Central memory CD4-positive, alpha-beta T cell (primary cell): ENCODE data around the gene SNTG2.

Experiments
- DNase-seq: peaks from one replicate; pipeline ENCODE4 v3.0.0; 2022

Gene SNTG2

DNA sequence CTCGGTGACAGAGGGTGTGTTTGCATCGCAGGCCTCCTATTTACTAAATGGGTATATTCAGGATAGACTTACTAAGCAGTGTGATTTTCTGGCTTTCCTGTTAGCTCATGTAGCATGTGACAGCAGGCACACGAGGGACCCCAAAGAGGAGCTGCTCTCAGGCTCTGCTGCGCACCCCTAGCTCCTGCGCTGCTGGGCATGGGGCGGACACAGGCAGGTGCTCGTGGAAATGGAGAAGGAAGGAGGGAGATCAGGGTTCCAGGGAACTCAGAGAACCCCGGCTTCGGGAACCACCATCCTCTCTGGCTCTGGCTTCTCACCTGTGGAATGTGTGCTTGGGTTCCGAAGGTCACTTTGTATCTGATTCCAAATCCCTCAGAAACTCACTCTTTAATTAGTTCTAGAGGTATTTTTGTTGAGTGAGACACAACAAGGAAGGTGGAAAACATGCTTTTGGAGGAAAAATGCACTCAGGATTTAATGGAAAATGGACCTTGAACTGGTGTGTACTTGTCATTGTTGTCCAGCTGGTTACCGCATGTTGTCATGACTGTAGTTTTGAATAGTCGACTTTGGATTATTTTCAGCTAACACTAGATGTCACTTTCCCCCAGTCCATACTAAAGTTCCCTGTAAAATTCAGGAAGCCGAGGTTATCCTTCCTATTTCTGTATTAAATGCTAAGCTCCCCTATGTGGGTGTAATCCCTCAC lies 3.5 kb downstream of the SNTG2 start:
- no peak for DNase-seq

DNA sequence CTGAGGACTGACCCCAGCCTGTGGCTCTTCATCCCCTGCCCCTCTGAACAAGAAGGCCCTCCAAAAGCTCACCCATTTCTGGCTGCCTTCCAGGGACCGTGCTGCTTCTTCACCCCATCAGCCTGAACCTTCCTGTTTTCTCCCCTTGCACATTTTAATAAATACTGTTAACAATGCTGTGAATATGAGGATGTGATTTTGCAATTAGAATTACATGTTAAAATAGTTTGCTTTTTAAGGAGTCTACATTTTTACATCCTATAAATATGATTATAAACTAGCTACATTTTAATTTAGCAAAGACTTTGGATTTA lies 4.0 kb downstream of the SNTG2 start:
- DNase-seq, result no peak

DNA sequence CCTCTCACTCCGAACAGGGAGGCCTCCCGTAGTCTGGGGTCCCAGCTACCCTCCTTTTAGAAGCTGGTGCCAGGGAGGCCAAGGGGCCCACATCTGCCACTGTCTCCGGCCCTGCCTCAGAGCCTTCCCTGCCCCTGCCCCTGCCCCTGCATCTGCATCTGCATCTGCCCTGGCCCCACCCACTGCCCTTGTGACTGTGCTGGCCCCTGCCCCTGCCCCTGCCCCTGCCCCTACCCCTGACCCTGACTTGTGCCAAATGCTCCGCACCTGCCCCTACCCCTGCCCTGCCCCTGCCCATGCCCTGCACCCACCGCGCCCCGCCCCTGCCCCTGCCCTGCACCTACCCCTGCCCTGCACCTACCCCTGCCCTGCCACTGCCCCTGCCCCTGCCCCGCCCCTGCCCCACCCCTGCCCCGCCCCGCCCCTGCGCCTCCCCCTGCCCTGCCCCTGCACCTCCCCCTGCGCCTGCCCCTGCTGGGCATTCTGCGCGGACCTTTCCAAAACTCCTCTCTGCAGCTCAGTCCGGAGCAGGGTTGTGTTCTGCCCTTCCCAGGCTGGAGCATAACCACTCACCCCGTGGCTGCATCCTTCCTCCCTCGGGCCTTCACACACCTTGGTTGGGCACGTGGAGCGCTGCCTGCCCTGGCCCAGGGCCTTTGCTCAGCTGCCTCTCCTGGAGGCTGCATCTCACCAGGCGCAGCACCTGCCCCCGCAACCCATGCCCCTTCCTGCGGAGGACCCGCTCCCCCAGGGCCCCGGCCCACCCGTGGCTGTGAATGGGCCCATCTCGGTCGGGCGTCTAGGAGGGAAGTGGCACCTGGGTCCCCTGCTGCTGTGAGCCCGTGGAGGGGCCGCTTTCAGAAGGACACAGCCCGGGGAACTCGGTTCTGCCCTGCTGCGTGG lies 5.4 kb downstream of the SNTG2 start:
- no peak for DNase-seq

DNA sequence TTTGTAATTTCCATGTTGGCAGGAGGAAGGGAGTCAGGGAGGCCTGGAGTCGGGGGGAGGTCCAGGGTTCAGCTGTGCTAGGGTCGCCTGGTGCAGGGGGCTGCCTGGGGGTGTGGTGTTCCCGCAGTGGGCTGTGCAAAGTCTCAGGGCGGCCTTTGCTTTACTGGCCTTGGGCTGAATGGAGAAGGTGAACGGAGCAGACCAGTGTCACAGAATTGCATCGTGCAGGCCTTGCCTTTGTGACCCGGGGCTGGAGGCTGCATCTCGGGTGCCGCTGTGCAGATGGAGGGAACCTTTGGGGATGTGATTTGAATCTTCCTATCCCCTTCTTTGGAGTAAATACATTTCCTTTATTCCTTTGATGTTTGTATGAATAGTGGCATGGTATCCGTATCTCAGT lies 8.8 kb downstream of the SNTG2 start:
- DNase-seq, result no peak

DNA sequence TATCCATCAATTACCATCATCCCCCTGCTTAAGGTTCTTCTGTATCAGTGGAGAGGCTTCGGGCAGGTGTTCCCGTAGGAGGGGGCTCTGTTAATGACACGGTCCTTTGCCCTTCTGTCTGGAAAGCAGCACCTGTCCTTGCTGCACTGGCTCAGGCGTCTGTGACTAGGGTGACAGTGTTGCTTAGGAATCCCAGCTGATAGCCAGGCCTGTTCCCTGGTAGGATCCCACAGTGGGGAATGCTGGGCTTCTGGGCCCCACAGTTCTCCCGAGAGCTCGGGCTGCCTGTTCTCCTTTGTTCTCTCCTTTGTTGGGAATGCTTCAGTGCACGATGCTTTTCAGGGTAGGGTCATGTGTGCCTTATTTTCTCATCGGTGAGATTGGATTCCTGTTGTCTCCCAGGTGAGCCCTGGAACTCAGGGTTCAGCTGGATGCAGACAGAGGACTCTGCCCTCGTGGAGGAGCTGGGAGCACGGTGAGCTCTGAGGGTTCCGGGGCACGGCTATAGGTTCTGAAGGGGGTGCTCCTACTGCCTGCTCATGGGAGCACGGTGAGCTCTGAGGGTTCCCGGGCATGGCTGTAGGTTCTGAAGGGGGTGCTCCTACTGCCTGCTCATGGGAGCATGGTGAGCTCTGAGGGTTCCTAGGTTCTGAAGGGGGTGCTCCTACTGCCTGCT lies 9.6 kb downstream of the SNTG2 start:
- DNase-seq, result no peak

DNA sequence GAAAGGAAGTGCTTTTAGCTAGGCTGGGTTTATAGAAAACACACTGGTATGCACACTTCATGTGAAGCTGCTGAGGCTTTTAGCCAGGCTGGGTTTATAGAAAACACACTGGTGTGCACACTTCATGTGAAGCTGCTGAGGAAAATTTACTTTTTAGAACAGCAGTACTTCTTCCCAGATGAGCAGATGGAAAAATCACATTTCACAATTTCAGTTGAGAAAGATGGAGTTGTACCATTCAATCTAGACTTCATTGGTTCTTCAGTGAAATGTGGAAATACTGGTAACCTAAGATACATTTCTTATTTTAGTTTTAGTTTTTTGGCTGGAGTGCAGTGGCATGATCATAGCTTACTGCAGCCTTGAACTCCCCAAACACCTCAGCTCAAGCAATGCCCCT lies 11.1 kb downstream of the SNTG2 start:
- DNase-seq, result no peak

DNA sequence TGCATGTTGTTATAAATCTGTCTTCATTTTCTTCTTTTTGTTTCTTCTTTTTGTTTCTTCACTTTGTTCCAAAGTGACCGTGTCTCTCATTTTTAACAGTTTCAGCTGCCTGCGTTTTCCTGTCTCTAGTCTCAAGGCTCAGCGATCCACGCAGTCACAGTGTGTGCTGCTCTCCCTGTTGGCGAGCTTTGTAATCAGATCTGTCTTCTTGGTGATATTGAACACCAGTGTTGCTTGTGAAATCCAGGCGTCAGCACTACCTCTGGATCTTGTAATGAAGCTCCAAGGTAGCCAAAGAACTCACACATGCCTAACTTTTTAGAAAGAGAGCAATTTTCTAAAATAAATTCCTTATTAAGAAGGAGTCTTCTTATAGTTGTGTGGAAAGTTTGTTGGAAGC lies 13.2 kb downstream of the SNTG2 start:
- no peak for DNase-seq

DNA sequence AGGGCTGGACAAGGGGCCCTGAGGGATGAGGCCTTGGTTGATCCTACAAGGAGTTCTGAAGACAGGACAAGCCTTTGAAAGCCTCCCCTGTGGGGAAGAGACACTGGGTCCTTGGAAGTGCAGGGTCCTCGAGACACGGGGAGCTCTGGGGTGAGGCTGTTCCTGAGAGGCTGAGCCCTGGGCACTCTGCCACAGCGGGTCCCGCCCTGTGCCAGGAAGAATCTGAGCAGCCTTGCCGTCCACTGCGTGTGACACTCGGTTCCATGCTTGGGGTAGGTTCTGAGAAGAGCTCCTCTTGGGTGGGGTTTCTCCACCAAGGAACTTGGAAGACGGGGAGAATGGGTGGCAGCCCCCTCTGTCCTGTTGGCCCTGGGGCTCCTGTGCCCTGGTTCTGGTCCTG lies 13.9 kb downstream of the SNTG2 start:
- no peak for DNase-seq

DNA sequence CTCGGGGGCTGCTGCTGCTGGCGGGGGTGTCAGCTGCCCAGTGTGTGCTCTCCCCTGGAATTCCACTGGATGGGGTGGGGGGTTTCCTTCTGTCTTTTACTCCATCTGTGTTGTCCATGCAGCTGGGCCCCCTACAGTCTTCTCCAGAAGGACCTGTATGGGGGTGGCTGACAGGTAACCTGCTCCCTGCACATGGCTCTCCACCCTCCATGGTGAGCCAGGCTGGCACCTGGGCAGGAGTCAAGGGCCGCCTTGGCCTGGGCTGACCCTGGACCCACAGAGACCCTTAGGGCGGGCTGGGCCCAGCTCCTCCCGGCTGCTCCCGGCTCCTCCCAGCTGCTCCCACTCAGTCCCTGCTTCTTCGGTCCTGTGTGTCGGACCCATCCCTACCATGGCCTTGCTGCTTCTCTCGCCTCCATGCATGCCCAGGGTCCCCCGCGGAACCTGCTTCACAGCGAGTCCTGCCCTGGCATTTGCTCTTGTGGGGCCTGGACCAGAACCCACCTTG lies 15.0 kb downstream of the SNTG2 start:
- no peak for DNase-seq

DNA sequence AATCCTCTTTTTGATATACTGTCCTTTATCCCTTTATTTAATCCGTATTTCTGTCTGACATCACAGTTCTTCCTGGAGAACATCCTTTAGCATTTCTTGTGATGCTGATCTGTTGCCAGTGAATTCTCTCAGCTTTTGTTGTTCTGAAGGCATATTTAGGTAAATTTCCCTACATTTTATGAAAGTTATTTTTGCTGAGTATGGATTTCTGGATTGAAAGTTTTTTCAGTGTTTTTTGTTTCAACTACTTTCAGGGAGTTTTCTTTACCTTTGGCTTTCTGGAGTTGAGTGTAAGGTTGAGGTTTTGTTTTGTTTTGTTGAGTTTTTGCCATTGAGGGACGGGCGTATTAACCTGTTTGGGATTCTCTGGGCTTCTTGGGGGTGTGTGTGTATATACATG lies 22.5 kb downstream of the SNTG2 start:
- DNase-seq, result no peak

DNA sequence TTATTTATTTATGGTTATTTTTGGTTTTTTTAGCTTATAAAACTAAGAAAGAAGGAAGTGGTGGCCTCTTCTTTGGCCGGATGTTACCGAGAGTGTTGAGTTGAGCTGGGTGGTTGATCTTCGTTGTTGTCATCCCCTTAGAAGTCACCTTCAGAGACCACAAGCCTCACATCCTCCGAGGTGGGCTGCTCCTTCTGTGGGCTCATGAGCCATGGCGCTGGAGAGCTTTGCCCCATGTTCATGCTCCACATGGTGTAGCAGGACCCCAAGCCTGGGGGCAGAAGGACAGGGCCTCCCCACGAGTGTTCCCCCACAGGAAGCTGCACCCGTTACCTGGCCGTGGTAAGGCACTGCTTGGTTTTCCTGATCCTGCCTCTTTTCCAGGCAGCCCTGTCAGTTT lies 23.4 kb downstream of the SNTG2 start:
- DNase-seq, result peak; percentile 8

DNA sequence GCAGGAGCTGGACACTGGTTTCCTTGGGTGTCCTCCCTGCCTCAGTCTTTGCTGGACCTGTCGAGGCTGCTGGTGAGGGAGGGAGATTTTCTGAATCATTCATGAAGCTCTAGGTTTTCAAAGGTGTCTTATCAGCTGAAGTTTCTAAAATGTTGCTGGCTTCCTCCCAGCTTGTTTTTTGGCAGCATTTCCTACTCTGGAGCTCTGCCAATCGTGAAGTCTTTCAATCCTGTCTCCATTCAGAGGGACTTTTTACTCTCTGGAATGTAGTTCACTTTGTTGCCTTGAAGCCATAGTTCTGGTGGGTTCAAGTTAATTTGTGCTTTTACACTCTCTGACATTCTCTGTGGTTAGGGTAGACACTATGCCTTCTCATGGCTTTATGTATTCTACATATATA lies 23.9 kb downstream of the SNTG2 start:
- no peak for DNase-seq

DNA sequence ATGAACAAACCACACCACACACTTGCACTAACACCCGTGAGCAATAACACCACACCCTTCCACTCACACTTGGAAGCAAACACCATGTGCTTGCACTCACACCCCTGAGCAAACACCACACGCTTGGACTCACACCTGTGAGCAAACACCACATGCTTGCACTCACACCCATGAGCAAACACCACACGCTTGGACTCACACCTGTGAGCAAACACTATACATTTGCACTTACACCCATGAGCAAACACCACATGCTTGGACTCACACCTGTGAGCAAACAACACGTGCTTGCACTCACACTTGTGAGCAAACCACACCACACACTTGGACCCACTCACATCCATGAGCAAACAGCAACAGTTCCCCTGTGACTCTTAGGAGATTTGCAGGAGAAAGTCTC lies 24.4 kb downstream of the SNTG2 start:
- no peak for DNase-seq

DNA sequence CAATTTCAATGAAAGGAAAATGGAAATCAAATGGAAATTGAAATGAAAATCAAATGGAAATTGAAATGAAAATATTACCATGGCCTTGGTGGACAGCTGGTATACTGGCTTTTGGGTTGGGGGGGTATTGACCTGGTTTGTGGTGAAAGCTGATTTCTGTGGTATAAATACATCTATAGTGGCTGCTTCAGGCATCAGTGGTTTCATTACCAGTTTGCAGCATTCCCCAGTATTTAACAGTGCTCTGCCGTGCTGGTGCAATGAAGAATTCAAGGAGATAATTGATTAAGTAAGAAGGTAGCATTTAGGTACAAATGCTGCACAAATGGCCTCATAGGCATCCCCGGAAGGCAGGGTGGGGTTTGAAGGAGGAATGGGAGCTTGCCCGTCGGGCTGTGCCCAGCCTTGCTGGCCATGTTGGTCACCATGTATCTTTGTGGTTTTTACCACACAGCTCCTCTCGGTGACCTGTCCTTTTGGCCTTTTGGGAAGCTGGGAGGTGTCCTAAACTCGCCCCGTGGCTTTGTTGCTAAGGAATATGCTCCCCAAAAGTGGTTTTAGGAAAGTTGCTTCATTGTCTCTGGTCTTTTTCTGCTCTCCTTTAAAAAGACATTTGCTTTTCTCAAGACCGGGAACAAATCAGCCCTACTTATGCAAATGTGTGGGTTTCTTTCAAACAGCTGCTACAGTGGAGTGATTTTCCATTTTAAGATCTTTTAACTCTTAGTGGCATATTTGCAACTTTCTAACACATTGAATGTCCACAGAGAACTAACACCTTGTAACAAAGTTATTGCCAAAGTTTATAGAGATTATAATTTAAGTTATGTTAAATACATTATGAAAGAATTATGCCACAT lies 28.6 kb downstream of the SNTG2 start:
- no peak for DNase-seq

DNA sequence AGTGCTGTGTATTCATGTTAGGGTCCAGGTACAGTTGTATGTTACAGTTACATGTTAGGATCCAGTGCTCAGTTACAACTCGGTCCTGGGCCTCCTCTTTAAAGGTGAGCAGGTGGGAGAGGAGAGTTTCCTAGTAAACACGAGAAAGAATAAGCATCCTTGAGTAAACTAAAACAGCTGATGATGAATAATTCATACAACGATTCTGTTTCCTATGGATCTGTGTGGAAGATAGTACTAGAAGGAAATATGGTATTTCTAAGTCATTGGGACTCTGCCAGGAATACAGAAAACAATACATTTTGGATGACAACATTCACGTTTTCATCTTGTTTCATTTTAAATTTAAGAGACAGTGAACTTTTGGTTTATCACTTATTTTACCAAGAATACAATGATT lies 29.5 kb downstream of the SNTG2 start:
- no peak for DNase-seq

DNA sequence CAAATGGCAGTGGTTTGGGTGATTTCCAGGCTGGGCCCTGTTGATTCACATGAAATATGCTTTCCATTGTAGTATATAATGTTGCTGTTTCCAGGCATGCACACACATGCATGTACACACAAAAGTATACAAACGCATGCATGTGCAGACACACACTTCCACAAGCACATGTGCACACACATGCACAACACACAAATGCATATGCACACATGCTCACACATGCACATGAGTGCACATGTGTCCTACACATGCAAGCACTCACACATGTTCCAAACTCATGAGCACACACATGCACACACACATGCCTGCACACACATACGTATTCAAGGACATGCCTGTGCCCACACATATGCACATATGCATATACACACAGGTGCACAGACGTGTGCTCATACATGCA lies 30.6 kb downstream of the SNTG2 start:
- DNase-seq, result no peak

DNA sequence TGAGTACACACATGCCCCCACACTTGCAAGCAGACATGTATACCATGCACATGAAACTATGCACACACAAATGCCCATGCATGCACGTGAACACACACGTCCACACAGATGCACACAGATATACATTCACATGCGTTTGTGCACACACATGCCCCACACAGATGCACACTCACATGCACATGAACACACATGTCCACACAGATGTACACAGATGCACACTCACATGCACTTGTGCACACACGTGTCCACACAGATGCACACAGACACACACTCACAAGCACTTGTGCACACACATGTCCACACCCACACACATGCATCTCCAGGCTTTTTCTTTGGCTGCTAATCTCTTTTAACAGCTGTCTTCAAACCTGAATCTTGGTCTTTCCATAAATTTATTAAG lies 31.1 kb downstream of the SNTG2 start:
- DNase-seq, result no peak

DNA sequence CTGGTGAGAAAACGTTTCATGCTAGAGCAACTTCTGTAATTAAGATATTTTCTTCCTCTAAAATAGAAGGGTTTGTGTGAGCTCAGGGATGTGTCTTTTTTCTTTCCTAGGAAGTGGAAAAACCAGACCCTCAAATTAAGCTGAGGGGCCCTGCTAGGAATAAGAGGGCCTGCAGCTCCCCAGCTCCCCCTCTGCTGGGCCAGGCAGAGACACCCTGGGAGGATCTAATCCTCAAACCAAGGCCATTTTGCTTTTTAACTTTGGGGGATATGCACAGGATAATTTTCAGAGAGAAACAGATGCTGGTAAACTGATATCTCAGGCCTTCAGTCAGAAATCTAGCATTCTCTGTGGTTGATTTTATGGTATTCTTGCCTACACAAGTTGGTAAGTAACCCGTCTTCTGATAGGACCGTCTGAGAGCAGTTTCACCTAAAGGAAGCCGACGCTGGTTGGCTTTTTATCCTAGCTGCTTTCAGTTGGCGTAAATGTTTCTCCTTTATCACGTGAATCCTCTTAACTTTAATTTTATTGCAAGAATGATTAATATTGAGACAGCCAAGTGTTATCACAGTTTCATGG lies 34.8 kb downstream of the SNTG2 start:
- no peak for DNase-seq

DNA sequence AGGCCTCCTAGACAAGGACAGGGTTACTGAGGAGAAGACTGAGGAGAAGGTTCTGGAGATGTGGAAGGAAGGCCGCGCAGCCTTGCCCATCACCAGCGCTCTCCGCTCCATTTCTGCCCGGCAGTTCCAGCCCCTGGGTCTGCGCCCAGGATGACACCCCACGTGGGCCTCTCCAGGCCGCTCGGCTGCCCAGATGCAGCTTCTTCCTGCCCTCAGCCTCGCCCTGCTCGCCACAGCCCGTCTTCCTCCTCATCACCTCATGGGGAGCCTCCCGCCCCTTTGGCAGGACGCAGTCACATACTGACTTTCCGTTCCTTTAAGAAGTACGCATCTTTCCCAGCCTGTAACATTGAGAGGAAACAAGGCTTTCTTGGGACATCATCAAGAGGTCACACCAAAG lies 37.1 kb downstream of the SNTG2 start:
- DNase-seq, result no peak

DNA sequence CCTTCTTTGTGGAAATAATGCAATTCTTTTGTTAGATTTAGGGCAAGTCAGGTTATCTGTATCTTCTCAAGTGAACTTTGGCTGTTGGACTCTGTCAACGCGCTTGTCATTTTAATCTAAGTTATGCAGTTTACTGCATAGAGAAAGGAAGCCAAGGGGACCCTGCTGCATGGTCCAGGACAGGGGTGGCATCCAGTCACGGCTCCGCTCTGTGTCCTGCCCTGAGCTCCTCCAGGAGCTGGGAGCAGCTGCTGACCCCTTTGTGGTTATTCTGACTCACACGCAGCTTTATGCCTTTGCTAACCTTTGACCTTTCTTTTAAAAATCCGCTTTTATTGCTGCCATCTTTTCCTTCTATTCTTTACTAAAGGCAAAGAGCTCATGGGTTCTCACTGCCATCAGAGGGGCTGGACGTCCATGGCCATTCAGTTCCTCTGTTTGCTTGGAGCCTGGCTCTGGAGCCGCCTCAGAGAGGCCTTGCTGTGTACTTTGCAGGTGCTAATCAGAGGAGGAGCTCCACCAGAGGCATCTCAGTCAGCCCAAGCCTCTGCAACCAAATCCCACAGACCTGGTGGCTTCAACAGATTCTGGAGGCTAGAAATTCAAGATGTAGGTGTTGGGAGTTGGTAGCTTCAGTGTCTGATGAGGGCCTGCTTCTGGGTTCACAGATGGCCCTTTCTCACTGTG lies 39.3 kb downstream of the SNTG2 start:
- DNase-seq, result no peak

DNA sequence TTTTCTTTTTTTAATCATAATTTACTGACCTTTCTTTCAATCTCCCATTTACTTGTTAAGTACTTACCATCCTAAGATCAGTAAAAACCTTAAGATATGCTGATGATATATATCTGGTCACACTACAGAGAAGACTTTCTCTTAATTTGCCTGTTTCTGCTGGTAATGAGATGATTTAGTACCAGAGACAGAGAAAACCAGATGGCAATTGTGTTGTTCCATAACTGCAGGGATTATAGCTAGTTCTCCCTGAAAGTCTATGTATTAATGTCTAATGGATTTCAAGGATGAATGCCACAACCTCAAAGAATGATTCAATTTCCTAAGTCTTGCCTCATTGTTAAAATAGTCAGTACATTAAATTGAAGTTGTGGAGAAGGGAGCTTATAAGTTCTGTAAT lies 40.3 kb downstream of the SNTG2 start:
- DNase-seq, result no peak

DNA sequence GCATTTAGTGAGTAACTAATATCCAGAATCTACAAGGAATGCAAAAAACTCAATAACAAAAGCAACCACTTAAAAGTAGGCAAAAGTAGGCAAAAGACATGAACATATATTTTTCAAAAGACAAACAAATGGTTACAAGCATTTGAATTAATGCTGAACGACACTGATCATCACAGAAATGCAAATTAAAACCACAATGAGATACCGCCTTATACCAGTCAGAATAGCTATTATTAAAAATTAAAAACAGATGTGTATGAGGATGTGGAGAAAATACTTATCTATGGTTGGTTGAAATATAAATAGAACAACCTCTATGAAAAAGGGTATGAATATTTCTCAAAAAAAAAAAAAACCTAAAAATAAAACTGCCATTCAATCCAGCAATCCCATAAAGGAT lies 51.7 kb downstream of the SNTG2 start:
- DNase-seq, result no peak
